T-cell (primary cell): ENCODE results near the gene SLC30A3. TPM values are rescaled to one million over a fixed set of nuclear protein-coding genes. Genes with fewer than 3 reads are reported as not detected.
A peak's percentile ranks its signal among the peaks of the same experiment; 100 is the strongest.

Experiments
- ATAC-seq, 4 experiments: fragments of 200-7000 bp in 3 of 4; fragments of 150-1000 bp in 1 of 4; cut with Tn5 transposase; replicated peaks in 1 of 4; 1 replicate in 3 of 4; 2 replicates in 1 of 4; pipeline ENCODE4 v1.10.0; 2021; ENCODE audit warnings: moderate library complexity in 3 of 4, mild to moderate bottlenecking in 2 of 4, moderate number of reproducible peaks in 1 of 4
- CTCF ChIA-PET, 2 donors: fragments of 300-600 bp; sonication (Branson Sonifier 250); formaldehyde crosslinking; loops; one replicate each; lab custom pipeline; 2022; ENCODE audit warnings: antibody characterized with exemption in 2 of 2; lab: Charles Lee
- POLR2A ChIA-PET, 2 donors: fragments of 300-600 bp; sonication (Branson Sonifier 250); formaldehyde crosslinking; loops; one replicate each; lab custom pipeline; 2022; ENCODE audit warnings: antibody characterized with exemption in 2 of 2; lab: Charles Lee
- DNase-seq, 35 experiments: peaks; one replicate each; pipeline versions ENCODE4 v3.0.0 to v3.0.0-alpha.2; 2013 to 2023
- H3K27ac ChIP-seq: one replicate; pipeline ENCODE4 v1.5.1; 2013; ENCODE audit warnings: low read length
- H3K27me3 ChIP-seq, 2 experiments: replicated peaks in 1 of 2; 1 replicate in 1 of 2; 2 replicates in 1 of 2; pipeline versions ENCODE4 v1.6.1 to v1.7.0; 2013; ENCODE audit warnings: low read length in 1 of 2, mixed read lengths in 1 of 2; ENCODE audit not compliant: control insufficient read depth in 2 of 2, insufficient read depth in 2 of 2; ENCODE audit errors: extremely low read depth in 1 of 2
- H3K36me3 ChIP-seq, 2 donors: 1 replicate in 1 of 2; 2 replicates in 1 of 2; pipeline versions ENCODE4 v1.6.1 to v1.7.0; 2013; ENCODE audit warnings: low read length in 1 of 2; ENCODE audit not compliant: control insufficient read depth in 2 of 2, insufficient read depth in 1 of 2; ENCODE audit errors: extremely low read depth in 1 of 2
- H3K4me1 ChIP-seq, 2 experiments: 1 replicate in 1 of 2; 2 replicates in 1 of 2; pipeline versions ENCODE4 v1.6.1 to v1.7.0; 2013; ENCODE audit warnings: low read length in 2 of 2, mixed read lengths in 1 of 2; ENCODE audit not compliant: insufficient read depth in 2 of 2, control insufficient read depth in 1 of 2; ENCODE audit errors: extremely low read depth in 1 of 2
- H3K4me3 ChIP-seq, 2 donors: 1 replicate in 1 of 2; 2 replicates in 1 of 2; pipeline versions ENCODE4 v1.5.1 to v1.7.0; 2013; ENCODE audit warnings: mild to moderate bottlenecking in 2 of 2, low read length in 1 of 2, moderate library complexity in 1 of 2; ENCODE audit not compliant: control insufficient read depth in 1 of 2; ENCODE audit errors: extremely low read depth in 1 of 2
- H3K9me3 ChIP-seq: 2 replicates; pipeline ENCODE4 v1.7.0; 2013
- H3K27ac Mint-ChIP-seq, 2 donors: one replicate each; pipeline ENCODE4 v1.8.0; 2020 to 2021; ENCODE audit warnings: mild to moderate bottlenecking in 2 of 2, mixed read lengths in 2 of 2
- H3K27me3 Mint-ChIP-seq, 2 donors: one replicate each; pipeline ENCODE4 v1.8.0; 2021 to 2022; ENCODE audit warnings: mixed read lengths in 2 of 2
- H3K36me3 Mint-ChIP-seq: one replicate; pipeline ENCODE4 v1.8.0; 2021; ENCODE audit warnings: mixed read lengths
- H3K4me1 Mint-ChIP-seq, 3 donors: one replicate each; pipeline ENCODE4 v1.8.0; 2020 to 2022; ENCODE audit warnings: mixed read lengths in 3 of 3, mild to moderate bottlenecking in 1 of 3
- H3K4me3 Mint-ChIP-seq, 3 donors: one replicate each; pipeline ENCODE4 v1.8.0; 2020 to 2022; ENCODE audit warnings: mild to moderate bottlenecking in 3 of 3, mixed read lengths in 3 of 3, moderate library complexity in 3 of 3
- H3K9me3 Mint-ChIP-seq, 3 donors: one replicate each; pipeline ENCODE4 v1.8.0; 2020 to 2022; ENCODE audit warnings: mixed read lengths in 3 of 3
- WGBS: methylation state at CpG from one replicate; pipeline ENCODE4 v1.1.5; 2013; ENCODE audit warnings: missing lambda C conversion rate; ENCODE audit not compliant: insufficient coverage; 5-methylcytosine and 5-hydroxymethylcytosine counted together
- total RNA-seq, 35 experiments: library from RNA in 6 of 35; stranded (reverse) in 6 of 35; fragments of 120-200 nt in 1 of 35; gene quantifications; one replicate each; pipeline versions ENCODE4 v1.2.1 to v1.2.4 and lab custom pipeline; 2013 to 2026

The SLC30A3 gene, protein sequence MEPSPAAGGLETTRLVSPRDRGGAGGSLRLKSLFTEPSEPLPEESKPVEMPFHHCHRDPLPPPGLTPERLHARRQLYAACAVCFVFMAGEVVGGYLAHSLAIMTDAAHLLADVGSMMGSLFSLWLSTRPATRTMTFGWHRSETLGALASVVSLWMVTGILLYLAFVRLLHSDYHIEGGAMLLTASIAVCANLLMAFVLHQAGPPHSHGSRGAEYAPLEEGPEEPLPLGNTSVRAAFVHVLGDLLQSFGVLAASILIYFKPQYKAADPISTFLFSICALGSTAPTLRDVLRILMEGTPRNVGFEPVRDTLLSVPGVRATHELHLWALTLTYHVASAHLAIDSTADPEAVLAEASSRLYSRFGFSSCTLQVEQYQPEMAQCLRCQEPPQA
- total RNA-seq (under 1 TPM in 2 of 5 donors, not detected in 3; 0.06 to 0.26 TPM), total RNA-seq (lab: John Stamatoyannopoulos, UW) (0 to 0.30 (median 0.06) reads per million in 29 experiments)
- not detected for total RNA-seq (2013)

DNA sequence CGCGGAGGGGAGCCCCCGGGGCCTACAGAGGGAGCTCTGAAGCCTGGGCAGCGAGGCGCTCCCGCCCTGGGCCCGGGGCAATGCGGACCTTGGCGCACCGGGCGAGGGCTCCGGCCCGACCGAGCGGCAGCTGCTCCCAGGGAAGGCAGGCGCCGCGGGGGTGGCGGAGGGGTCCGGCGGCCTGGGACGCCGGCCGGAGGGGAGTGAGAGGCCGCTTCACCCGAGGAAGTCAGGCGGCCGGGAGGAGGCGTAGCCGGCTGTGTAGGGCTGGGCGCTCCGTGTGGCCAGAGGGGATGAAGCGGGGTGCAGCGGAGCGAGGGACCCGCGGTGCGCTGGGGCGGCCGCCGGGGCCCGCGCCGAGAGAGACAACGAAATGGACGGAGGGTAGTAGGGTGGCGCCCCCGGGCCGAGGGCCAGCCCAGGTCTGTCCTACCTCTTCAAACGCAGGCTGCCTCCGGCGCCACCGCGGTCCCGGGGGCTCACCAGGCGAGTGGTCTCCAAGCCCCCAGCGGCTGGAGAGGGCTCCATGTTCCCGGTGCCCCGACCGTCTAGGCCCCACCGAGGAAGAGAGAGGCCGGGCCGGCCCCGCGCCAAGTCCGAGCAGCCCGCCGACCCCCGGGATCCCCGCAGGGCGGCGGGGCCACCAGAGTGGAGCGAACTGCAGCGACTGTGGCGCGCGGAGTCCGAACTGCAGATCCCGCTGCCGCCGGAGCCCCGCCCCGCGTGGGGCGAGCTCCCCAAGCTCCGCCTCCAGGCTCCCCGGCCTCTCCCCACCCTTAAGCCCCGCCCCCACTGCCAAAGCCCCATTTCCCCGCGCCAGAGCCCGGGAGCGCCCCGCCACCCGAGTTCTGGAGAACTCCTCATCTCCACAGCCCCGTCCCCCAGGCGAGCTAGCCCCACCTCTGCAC, at the start of gene SLC30A3:
Gene SLC30A3, minus strand, starts transcription at position 669 of the 908 bp plus-strand sequence. Its CDS starts 141 bp downstream, at position 528.
- POLR2A ChIA-PET, result interaction anchor here in 1 of 2 donors (0.9 kb wide), 1 partner anchor 11 kb away, joined by 4 read pairs; no protein-coding TSS in a partner anchor

DNA sequence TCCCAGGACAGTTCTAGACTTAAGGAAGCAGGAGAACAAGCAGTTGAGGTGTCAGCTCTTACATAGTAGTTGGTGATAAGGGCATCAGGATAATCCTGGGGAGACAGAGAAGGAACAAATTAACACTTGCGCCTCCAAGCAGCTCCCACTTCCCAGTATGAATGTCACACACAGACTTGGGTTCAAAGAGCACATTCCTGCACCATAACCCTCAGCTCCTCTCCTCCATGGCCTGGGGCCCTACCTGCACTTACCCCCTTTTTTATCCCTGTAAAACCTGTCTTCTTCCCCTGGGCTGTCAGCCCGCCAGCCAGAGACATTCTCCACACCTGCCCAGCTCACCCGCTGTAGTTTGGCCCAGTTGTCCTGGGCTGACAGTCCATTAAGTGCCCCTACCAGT, 49.3 kb upstream of the SLC30A3 start:
- no peak for DNase-seq
- no peak overlapping the region for H3K4me3 Mint-ChIP-seq
- POLR2A ChIA-PET, result no interaction called here
- 100% methylated on average over 2 of the region's 3 CpGs for WGBS
- no peaks in the 10 kb centered on the region for H3K9me3 Mint-ChIP-seq
- H3K4me1 ChIP-seq, result peaks cover 0 to 5% of the 10 kb centered on the region in 2 experiments
- H3K9me3 ChIP-seq, result no peaks in the 10 kb centered on the region
- H3K4me3 ChIP-seq, result no peak overlapping the region
- H3K36me3 Mint-ChIP-seq, result peaks cover 25% of the 10 kb centered on the region
- H3K27ac ChIP-seq, result no peak overlapping the region
- H3K36me3 ChIP-seq, result peaks cover 15 to 21% of the 10 kb centered on the region in 2 donors
- ATAC-seq, result no peak
- H3K27me3 Mint-ChIP-seq, result peaks cover 0 to 3% of the 10 kb centered on the region in 2 donors
- peaks cover 2 to 12% of the 10 kb centered on the region in 2 experiments for H3K27me3 ChIP-seq
- H3K4me1 Mint-ChIP-seq, result peaks cover 0 to 4% (median 4%) of the 10 kb centered on the region in 3 donors
- CTCF ChIA-PET, result no interaction called here
- H3K27ac Mint-ChIP-seq, result no peak overlapping the region

More for the DNA sequence above, at the start of gene SLC30A3:
- Histone ChIP-seq H3K27me3 (peaks cover 21 to 85% of the 10 kb centered on the region in 2 experiments), H3K4me1 (peaks cover 5 to 42% of the 10 kb centered on the region in 2 experiments), H3K9me3 (no peaks in the 10 kb centered on the region), H3K4me3 (peak within 1 kb of the TSS; percentile 41 to 86), H3K36me3 (no peaks in the 10 kb centered on the region), H3K27ac (no peak within 1 kb of the TSS)
- 2% methylated on average over 93 of the region's 96 CpGs for WGBS
- Mint-ChIP-seq H3K4me1 (peaks cover 28 to 35% (median 30%) of the 10 kb centered on the region in 3 donors), H3K4me3 (peak within 1 kb of the TSS; percentile 84 to 87 (median 85)), H3K36me3 (no peaks in the 10 kb centered on the region), H3K27ac (peak within 1 kb of the TSS in 1 of 2 donors; percentile 2), H3K27me3 (peaks cover 42 to 57% of the 10 kb centered on the region in 2 donors), H3K9me3 (no peaks in the 10 kb centered on the region)
- peak; percentile 60 to 76 (median 72) for ATAC-seq
- DNase-seq, result peak in 33 of 35 experiments; percentile 16 to 73 (median 45)
- CTCF ChIA-PET, result interaction anchor here (0.6 to 4.0 kb wide), 4 partner anchors 17 to 998 kb away, joined by 3 to 18 read pairs (median 4); no protein-coding TSS in a partner anchor

DNA sequence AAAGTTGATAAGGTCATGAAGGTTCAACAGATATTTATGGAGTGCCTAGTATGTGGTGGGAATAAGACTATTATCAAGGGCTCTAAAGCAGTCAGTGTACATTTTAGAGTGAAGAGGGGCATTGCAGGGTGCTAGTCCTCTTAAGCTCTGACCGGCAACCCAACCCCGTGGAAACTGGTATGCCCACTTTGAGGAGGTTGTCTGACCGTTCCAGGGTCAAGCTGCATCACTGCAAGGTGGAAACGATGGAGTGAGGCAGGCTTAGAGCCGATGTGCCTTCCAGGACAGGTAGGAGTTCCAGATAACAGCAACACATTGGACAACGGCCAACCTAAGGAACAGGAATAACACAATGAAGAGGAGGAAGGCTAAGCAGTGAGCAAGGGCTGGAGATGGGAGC, 46.8 kb upstream of the SLC30A3 start:
- Histone ChIP-seq H3K27ac (no peak overlapping the region), H3K36me3 (peaks cover 5 to 15% of the 10 kb centered on the region in 2 donors), H3K9me3 (no peaks in the 10 kb centered on the region), H3K4me3 (no peak overlapping the region), H3K27me3 (peaks cover 2 to 36% of the 10 kb centered on the region in 2 experiments), H3K4me1 (peaks cover 0 to 19% of the 10 kb centered on the region in 2 experiments)
- Mint-ChIP-seq H3K9me3 (no peaks in the 10 kb centered on the region), H3K36me3 (peaks cover 25% of the 10 kb centered on the region), H3K4me1 (peaks cover 0 to 11% (median 4%) of the 10 kb centered on the region in 3 donors), H3K27me3 (peaks cover 9 to 21% of the 10 kb centered on the region in 2 donors), H3K27ac (no peak overlapping the region), H3K4me3 (no peak overlapping the region)
- ChIA-PET CTCF (interaction anchor here in 1 of 2 donors (0.5 to 0.7 kb wide), 2 partner anchors 20 to 97 kb away, joined by 4 to 5 read pairs; no protein-coding TSS in a partner anchor), POLR2A (no interaction called here)
- DNase-seq (no peak), ATAC-seq (no peak)
- 97% methylated on average over 6 of the region's 6 CpGs for WGBS

DNA sequence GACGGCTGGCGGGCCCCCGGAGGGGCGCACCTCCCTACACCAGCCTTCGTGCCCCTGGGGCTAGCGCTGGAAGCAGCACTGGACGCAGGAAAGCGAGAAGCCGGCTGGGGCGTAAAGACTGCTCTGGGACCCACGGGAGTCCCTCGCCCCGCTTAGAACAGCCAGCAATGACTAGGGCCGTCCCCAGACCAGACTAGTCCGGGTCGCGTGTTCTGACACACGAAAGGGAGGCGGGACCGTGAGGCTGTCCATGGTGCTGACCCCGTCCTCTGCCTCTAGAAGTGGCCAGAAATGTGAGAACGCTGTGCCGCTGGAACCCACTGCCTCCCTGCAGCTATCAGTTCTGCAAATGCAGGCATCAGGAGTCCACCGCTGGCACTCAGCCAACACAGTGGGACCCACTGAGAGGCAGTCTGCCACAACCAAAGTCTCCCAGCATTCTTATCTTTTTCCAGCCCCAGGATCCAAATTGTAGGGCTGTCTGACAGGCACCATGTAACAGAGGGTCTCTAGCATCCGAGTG, 45.6 kb upstream of the SLC30A3 start, which contains the start of gene UCN:
Gene UCN, minus strand, starts transcription at position 87 of the 523 bp plus-strand sequence. CDS start 550 bp downstream, outside the sequence.
- Histone ChIP-seq H3K27ac (no peak within 1 kb of the TSS), H3K27me3 (peaks cover 2 to 39% of the 10 kb centered on the region in 2 experiments), H3K9me3 (no peaks in the 10 kb centered on the region), H3K4me1 (peaks cover 0 to 19% of the 10 kb centered on the region in 2 experiments), H3K4me3 (peak within 1 kb of the TSS in 1 of 2 donors; percentile 17), H3K36me3 (peaks cover 5 to 13% of the 10 kb centered on the region in 2 donors)
- peaks cover 25% of the 10 kb centered on the region for H3K36me3 Mint-ChIP-seq
- peak within 1 kb of the TSS in 2 of 3 donors; percentile 36 to 71 for H3K4me3 Mint-ChIP-seq
- H3K4me1 Mint-ChIP-seq, result peaks cover 0 to 11% (median 4%) of the 10 kb centered on the region in 3 donors
- ChIA-PET POLR2A (no interaction called here), CTCF (interaction anchor here in 1 of 2 donors (0.6 kb wide), 1 partner anchor 29 kb away, joined by 3 read pairs; no protein-coding TSS in a partner anchor)
- H3K9me3 Mint-ChIP-seq, result no peaks in the 10 kb centered on the region
- WGBS, result 95% methylated on average over 25 of the region's 25 CpGs
- H3K27ac Mint-ChIP-seq, result no peak within 1 kb of the TSS
- peaks cover 14 to 25% of the 10 kb centered on the region in 2 donors for H3K27me3 Mint-ChIP-seq
- ATAC-seq (no peak), DNase-seq (peak in 1 of 35 experiments; percentile 7)

DNA sequence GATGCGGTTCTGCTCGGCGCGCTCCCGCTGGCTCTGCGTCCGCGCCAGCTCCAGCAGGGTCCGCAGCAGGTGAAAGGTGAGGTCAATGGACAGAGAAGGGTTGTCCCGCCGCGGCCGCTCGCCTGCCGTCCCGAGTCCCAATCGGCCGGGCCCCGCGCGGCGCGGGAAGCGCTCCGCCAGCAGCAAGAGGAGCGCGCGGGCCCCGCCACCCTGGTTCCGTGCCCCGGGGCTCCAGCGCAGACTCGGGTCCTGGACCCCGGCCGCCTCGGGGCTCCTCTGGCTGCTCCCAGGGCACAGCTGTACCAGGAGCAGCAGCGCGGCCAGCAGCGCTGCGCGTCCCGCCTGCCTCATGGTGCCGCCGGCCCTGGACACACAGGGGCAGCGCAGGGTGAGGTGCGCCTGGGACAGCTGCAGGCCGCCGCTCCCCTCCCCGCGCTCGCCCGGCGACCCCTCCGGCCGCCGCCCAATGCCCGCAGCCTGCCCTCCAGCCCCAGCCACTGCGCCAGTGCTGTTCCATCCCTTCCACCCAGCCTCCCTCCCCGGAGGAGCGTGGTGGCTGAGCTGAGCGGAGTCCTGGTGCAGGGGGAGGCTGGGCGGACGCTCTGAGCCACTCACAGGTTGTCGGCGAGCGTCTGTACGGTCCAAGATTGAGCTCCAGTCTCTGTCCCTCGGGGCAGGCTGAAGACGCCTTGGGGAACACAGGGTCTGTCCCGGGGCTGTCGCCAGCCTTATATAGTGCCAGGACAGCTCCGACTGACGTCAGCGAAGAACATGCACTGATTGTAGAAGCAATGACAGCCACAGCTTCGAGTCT, 44.9 kb upstream of the SLC30A3 start:
- 50% methylated on average over 69 of the region's 75 CpGs for WGBS
- Histone ChIP-seq H3K4me1 (peaks cover 0 to 23% of the 10 kb centered on the region in 2 experiments), H3K9me3 (no peaks in the 10 kb centered on the region), H3K4me3 (peak overlapping the region in 1 of 2 donors; percentile 17), H3K27ac (no peak overlapping the region), H3K27me3 (peaks cover 2 to 39% of the 10 kb centered on the region in 2 experiments), H3K36me3 (peaks cover 5 to 13% of the 10 kb centered on the region in 2 donors)
- ATAC-seq (no peak), DNase-seq (no peak)
- ChIA-PET CTCF (interaction anchor here in 1 of 2 donors (0.6 kb wide), 1 partner anchor 28 kb away, joined by 3 read pairs; no protein-coding TSS in a partner anchor), POLR2A (no interaction called here)
- peaks cover 14 to 25% of the 10 kb centered on the region in 2 donors for H3K27me3 Mint-ChIP-seq
- H3K4me1 Mint-ChIP-seq, result peaks cover 5 to 14% (median 7%) of the 10 kb centered on the region in 3 donors
- H3K4me3 Mint-ChIP-seq, result peak overlapping the region in 2 of 3 donors; percentile 36 to 71
- H3K27ac Mint-ChIP-seq, result no peak overlapping the region
- H3K9me3 Mint-ChIP-seq, result no peaks in the 10 kb centered on the region
- peaks cover 23% of the 10 kb centered on the region for H3K36me3 Mint-ChIP-seq
